ENCODE measurements around the gene MYCN.

Gene MYCN

GRCh38 chr2:15980605-15981098, 40.3 kb downstream of the MYCN start:
- no peak for FAIRE-seq

GRCh38 chr2:15981646-15982045, 41.3 kb downstream of the MYCN start:
- no peak for FAIRE-seq

- no peak for FAIRE-seq
Measured at GRCh38 chr2:15982285-15983044, 42.1 kb downstream of the MYCN start.

GRCh38 chr2:15983496-15983895, 43.1 kb downstream of the MYCN start:
- FAIRE-seq, result no peak

GRCh38 chr2:15984368-15985255, 44.3 kb downstream of the MYCN start:
- FAIRE-seq, result no peak

- no peak for FAIRE-seq
Measured at GRCh38 chr2:15985531-15985930, 45.2 kb downstream of the MYCN start.

- no peak for FAIRE-seq
Measured at GRCh38 chr2:15986068-15986560, 45.8 kb downstream of the MYCN start.

- no peak for FAIRE-seq
Measured at GRCh38 chr2:15986644-15987043, 46.3 kb downstream of the MYCN start.

GRCh38 chr2:15988733-15989132, 48.4 kb downstream of the MYCN start:
- no peak for FAIRE-seq

- FAIRE-seq, result no peak
Measured at GRCh38 chr2:15989559-15989958, 49.2 kb downstream of the MYCN start.

- FAIRE-seq, result no peak
Measured at GRCh38 chr2:15990151-15991101, 50.1 kb downstream of the MYCN start.

GRCh38 chr2:15991231-15991630, 50.9 kb downstream of the MYCN start:
- FAIRE-seq, result no peak

GRCh38 chr2:15992457-15993231, 52.3 kb downstream of the MYCN start:
- FAIRE-seq, result no peak

GRCh38 chr2:15993232-15993610, 52.9 kb downstream of the MYCN start:
- no peak for FAIRE-seq

GRCh38 chr2:15993666-15994065, 53.3 kb downstream of the MYCN start:
- FAIRE-seq, result no peak

GRCh38 chr2:15995603-15996002, 55.3 kb downstream of the MYCN start:
- FAIRE-seq, result no peak
